ENCODE data around the gene COL27A1. TPM values are rescaled to one million over a fixed set of nuclear protein-coding genes. Genes with fewer than 3 reads are reported as not detected.

Gene COL27A1
- total RNA-seq, 1 experiment from 2014 or later, result 20.1 TPM

DNA sequence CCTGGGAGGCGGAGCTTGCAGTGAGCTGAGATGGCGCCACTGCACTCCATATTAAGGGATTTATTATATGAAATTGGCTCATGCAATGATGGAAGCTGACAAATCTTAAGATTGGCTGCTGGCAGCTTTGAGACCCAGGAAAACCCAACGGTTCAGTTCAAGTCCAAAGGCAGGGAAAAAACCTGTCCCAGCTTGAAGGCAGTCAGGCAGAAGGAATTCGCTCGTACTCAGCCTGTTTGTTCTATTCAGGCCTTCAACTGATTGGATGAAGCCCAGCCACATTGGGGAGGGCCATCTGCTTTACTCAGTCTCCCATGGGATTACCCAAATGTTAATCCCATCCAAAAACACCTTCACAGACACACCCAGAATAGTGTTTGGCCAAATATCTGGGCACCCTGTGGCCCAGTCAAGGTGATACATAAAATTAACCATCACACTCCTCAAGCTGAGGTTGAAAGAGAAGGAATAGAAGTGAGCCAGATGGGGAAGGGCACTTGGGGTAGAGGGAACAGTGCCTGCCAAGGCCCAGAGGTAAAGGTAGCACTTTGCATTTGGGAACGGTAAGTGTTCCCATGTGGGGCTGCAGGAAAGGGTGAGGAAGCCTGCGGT, 159.0 kb downstream of the COL27A1 start:
- Mint-ChIP-seq H3K4me3 (ENCODE audit: low read depth, unreplicated experiment) (no peak overlapping the region), H3K27me3 (ENCODE audit: unreplicated experiment) (peaks cover 9% of the 10 kb centered on the region), H3K4me1 (ENCODE audit: low read depth, unreplicated experiment) (no peaks in the 10 kb centered on the region), H3K27ac (ENCODE audit: unreplicated experiment) (no peak overlapping the region), H3K36me3 (ENCODE audit: insufficient read depth, unreplicated experiment) (peaks cover 5% of the 10 kb centered on the region), H3K9me3 (ENCODE audit: low read depth, unreplicated experiment) (no peaks in the 10 kb centered on the region)
- DNase-seq, result no peak
- CTCF ChIA-PET, result no interaction called here
- BruUV-seq (replicated peaks), result no TSS peak
- intact Hi-C loops (cut with micrococcal nuclease; ENCODE audit: unreplicated experiment), result no loop called here
- TF ChIP-seq, protein P1, sequence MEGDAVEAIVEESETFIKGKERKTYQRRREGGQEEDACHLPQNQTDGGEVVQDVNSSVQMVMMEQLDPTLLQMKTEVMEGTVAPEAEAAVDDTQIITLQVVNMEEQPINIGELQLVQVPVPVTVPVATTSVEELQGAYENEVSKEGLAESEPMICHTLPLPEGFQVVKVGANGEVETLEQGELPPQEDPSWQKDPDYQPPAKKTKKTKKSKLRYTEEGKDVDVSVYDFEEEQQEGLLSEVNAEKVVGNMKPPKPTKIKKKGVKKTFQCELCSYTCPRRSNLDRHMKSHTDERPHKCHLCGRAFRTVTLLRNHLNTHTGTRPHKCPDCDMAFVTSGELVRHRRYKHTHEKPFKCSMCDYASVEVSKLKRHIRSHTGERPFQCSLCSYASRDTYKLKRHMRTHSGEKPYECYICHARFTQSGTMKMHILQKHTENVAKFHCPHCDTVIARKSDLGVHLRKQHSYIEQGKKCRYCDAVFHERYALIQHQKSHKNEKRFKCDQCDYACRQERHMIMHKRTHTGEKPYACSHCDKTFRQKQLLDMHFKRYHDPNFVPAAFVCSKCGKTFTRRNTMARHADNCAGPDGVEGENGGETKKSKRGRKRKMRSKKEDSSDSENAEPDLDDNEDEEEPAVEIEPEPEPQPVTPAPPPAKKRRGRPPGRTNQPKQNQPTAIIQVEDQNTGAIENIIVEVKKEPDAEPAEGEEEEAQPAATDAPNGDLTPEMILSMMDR (IDR thresholded peaks at IDR 0.05; ENCODE audit: unreplicated experiment), result no peak

DNA sequence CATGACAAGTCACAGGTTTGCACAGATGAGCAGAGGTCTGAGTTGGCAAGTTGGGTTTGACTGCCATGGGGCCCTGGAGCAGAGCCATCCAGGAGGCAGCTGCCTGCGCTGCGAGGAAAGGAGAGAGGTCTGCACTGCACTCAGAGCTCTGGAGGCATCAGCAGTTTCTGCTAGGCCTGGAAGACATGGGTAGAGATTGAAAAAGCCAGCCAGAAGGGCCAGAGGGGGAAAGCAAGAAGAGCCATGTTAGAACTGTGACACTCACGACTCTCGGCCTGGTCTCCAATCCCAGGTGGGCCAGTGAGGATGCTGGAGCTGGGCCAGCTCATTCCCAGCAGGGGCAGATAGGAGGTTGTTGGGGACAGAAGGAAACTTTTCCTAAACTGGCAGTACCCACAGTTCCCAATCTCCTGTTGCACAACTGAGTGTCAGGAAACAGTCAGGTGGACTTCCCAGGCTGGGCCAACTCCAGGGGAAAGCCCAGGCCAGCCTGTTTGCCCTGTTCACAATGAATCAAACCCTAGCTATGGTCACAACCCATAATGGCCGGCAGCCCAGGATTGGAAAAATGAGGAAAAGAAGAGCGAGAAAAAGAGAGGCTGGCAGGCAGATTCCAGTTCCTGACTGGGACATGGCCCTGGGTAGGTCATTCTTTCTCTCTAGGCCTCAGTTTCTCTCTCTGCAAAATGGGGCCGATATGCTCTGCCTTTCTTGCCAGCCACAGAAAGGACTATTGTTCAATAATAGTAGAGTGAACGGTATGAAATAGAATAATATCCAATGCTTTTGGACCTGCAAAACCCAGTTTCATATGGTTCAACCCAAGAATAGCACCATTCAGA, 159.8 kb downstream of the COL27A1 start:
- no peak overlapping the region for H3K27ac Mint-ChIP-seq (ENCODE audit: unreplicated experiment)
- no peaks in the 10 kb centered on the region for H3K9me3 Mint-ChIP-seq (ENCODE audit: low read depth, unreplicated experiment)
- no peaks in the 10 kb centered on the region for H3K4me1 Mint-ChIP-seq (ENCODE audit: low read depth, unreplicated experiment)
- H3K4me3 Mint-ChIP-seq (ENCODE audit: low read depth, unreplicated experiment), result no peak overlapping the region
- TF ChIP-seq, protein P1 (IDR thresholded peaks at IDR 0.05; ENCODE audit: unreplicated experiment), result no peak
- H3K36me3 Mint-ChIP-seq (ENCODE audit: insufficient read depth, unreplicated experiment), result peaks cover 5% of the 10 kb centered on the region
- H3K27me3 Mint-ChIP-seq (ENCODE audit: unreplicated experiment), result peaks cover 14% of the 10 kb centered on the region
- intact Hi-C loops (cut with micrococcal nuclease; ENCODE audit: unreplicated experiment), result no loop called here
- BruUV-seq (replicated peaks), result no TSS peak
- CTCF ChIA-PET, result no interaction called here
- no peak for DNase-seq

DNA sequence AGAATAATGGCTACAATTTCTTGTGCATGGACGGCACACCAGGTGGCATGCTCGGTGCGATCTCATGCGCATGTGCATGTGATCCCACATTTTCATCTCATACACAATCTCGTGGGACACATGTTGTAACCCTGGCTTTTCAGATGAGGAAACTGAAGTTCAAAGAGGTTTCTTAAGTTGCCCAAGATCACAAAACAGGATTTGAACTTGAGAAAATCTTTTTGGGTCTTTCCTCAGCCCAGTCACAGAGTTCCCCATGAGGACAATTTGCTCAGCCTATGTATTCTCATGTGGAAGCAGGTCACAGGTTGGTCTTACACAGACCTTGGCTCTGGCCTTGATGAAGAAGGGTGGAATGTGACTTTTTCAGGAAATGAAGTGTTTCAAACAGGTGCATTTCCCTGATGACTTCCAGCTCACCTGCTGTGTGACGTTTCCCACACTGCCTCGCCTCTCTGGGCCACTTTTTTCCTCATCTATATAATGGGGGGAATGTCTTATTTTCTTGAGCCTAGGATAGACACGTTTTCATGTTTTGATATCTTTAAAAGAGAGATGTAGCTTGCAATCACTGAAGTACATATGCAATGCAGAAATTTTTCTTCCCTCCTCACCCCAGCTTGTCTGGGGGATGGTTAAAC, 160.5 kb downstream of the COL27A1 start:
- TF ChIP-seq, protein P1 (IDR thresholded peaks at IDR 0.05; ENCODE audit: unreplicated experiment), result no peak
- Mint-ChIP-seq H3K9me3 (ENCODE audit: low read depth, unreplicated experiment) (no peaks in the 10 kb centered on the region), H3K36me3 (ENCODE audit: insufficient read depth, unreplicated experiment) (peaks cover 5% of the 10 kb centered on the region), H3K4me1 (ENCODE audit: low read depth, unreplicated experiment) (no peaks in the 10 kb centered on the region), H3K27ac (ENCODE audit: unreplicated experiment) (no peak overlapping the region), H3K4me3 (ENCODE audit: low read depth, unreplicated experiment) (no peak overlapping the region), H3K27me3 (ENCODE audit: unreplicated experiment) (peaks cover 14% of the 10 kb centered on the region)
- intact Hi-C loops (cut with micrococcal nuclease; ENCODE audit: unreplicated experiment), result no loop called here
- CTCF ChIA-PET, result no interaction called here
- no TSS peak for BruUV-seq (replicated peaks)
- no peak for DNase-seq

DNA sequence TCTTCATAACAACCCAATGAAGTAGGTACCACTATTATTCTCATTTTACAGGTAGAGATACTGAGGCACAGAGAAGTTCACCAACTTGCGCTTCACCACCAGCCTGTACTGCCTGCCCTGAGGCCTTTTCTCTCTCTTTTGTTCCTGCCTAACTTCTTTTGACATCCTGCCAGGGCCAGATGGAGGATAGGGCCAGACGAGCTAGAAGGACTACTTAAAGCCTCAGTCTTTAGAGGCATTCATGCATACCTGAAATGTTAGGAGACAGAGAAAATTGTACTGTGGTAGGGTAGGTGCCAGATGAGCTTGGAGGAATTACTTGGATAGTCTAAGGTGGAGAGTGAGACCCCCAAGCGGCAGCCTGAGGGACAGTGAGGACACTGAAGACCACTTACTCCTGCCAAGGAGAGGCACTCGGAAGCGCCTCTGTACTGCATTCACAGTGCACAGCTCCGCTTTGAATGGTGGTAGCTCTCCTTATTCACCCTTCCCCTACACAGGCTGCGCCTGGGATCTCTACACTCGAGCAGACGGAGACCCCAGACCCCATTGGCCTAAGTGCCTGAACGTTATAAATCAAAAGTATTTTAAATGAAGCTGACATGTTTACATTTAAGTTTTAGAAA, 161.4 kb downstream of the COL27A1 start:
- TF ChIP-seq, protein P1 (IDR thresholded peaks at IDR 0.05; ENCODE audit: unreplicated experiment), result no peak
- no peak for DNase-seq
- H3K27ac Mint-ChIP-seq (ENCODE audit: unreplicated experiment), result no peak overlapping the region
- H3K4me3 Mint-ChIP-seq (ENCODE audit: low read depth, unreplicated experiment), result no peak overlapping the region
- no TSS peak for BruUV-seq (replicated peaks)
- CTCF ChIA-PET, result no interaction called here
- intact Hi-C loops (cut with micrococcal nuclease; ENCODE audit: unreplicated experiment), result no loop called here
- H3K9me3 Mint-ChIP-seq (ENCODE audit: low read depth, unreplicated experiment), result no peaks in the 10 kb centered on the region
- peaks cover 14% of the 10 kb centered on the region for H3K27me3 Mint-ChIP-seq (ENCODE audit: unreplicated experiment)
- no peaks in the 10 kb centered on the region for H3K4me1 Mint-ChIP-seq (ENCODE audit: low read depth, unreplicated experiment)
- peaks cover 5% of the 10 kb centered on the region for H3K36me3 Mint-ChIP-seq (ENCODE audit: insufficient read depth, unreplicated experiment)
